HG03457 (cell line): Measurements from ENCODE around the gene FOSL2.
"Not testable (repeated sequence)": the region's sequence is repeated elsewhere in the genome, so short reads cannot be mapped to it uniquely, and the experiment has no call there.

Source experiments
- ATAC-seq: cut with Tn5 transposase; IDR thresholded peaks from one replicate; pipeline ENCODE4 v1.9.1; 2021; ENCODE audit warnings: moderate number of reproducible peaks; ENCODE audit not compliant: unreplicated experiment

Gene FOSL2

DNA sequence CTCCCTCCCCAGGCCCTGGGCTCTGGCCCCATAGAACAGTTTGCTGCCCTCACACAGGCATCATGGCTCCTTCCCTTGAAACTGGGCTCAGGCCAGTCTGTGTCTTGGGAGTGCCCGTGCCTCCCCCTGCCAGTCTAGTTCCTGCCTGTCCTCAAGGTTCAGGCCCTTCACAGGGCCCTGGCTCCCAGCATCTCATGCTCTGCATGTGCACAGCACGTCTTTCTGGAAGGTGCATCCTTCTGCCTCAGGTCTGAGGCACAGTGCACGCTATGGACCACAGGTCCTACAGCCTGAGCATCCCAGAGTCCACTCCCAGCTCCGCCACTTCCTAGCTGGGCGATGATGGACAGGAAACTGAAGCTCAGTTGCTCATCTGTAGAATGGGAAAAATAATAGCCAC, 35.6 kb upstream of the FOSL2 start:
- no peak for ATAC-seq

DNA sequence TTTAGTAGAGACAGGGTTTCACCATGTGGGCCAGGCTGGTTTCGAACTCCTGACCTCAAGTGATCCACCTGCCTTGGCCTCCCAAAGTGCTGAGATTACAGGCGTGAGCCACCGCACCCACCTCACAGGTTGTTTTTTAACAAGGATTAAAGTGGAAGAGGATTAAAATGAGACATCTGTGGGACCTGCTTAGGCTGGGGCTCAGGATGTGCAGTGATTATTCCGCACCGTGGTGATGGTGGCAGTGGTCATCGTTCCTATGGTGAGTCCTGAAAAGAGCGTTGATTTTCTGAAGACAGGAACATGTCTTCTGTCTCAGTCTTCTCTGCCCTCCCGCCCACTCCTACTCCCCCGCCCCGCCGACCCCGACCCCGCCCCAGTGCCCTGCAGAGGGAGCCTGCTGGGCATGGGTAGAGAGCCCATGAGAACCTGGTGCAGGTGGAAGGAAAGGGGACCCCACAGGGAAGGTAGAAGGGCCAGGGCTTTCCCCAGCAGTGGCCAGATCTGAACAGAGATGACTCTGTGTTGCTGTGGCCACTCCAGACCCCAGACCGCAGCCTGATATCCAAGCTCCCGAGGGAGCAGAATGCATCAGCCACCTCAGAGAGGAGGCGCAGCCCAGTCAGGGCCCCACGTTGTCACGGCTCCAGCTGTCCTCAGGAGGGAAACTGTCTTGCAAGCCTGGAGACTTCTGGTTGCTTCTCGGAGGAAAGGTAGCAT, 34.5 kb upstream of the FOSL2 start:
- ATAC-seq, result no peak

DNA sequence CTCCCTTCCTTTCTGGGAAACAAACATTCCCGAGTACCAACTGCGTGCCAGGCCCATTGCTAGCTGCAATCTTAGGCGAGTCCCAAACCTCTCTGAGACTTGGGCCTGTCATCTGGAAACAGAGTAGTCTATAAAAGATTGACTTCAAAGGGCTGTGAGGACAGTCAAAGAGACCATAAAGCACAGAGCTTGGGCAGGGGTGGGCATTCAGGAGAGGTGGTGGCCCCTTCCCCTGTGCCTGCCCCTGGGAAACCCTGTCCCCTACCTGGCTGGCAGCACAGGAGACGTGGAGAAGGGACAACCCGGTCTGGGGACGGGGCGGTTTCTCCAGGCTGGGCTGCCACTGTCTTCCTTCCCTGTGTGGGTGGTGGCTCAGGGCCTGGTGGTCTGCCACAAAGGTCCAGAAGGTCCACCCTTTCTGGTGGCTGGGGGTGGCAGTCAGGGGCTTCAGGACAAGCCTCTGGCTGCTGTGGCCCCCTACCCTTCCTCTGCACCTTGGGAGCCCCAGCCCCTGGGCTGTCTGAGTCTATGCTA, 33.9 kb upstream of the FOSL2 start:
- no peak for ATAC-seq

DNA sequence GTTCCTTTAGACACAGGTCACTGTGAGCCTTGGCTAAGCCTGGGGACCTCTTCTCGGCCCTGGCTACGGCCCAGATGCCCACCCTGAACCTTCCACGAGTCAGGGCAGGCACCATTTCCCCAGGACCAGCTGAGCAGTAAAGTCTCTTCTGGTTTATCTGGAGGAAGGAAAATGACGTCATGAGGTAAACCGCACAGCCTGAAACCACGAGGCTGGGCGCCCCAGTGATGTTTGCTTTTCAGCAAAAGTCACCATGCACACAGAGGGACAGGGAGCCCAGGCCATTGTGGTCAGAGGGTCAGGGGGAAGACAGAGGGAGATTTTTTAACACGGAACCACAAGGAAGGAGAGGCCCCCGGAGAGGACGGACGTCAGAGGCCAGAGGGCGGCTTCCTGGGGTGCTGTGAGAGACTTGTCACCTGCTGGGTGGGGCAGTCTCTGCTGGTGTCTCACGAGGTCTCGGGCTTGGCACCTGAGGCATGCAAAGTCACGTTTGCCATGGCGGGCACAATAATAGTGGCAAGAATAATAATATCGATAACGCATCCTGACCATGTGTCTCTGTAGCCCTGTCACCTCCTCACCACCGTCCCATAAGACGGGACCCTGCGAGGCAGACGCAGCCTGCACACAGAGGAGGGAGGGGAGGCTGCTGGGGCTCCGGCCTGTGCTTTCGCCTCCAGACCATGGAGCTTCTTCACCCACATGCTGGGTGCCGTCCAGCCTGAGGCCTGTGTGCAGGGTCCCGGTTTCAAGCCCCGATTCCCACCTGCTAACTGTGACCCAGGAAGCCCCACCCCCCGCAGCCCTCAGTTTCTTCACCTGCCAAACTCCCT, 33.2 kb upstream of the FOSL2 start:
- peak; percentile 63 for ATAC-seq

DNA sequence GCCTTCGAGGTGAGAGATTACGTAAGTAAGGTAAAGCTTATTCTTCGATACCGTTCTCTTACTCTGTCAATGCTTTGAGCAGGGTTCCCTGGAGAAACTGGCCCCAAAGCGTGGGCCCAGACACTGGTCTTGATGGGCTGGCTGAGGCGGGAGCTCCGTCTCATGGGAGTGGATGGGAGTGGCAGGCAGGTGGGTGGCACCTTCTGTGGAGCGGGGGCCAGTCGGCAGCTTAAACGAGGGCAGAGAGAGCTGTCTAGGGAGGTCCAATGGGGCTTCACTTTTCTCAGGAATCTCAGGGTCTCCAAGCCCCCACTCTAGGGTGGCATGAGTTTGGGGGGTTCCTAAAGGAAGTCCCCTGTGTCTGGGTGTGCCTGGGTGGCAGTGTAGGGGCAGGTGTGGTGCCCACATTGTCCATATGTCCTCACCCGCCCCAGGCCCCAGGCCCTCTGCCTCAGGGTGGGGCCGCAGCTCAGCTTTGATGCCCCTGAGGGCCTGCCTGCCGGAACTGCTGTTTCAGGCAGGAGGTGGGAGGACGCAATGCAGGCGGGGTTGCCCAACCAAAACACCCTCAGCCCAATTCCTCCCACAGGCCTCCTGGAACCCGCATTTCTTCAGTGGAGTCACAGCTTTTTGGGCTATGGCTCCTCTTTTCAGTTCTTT, 32.5 kb upstream of the FOSL2 start:
- ATAC-seq, result no peak

DNA sequence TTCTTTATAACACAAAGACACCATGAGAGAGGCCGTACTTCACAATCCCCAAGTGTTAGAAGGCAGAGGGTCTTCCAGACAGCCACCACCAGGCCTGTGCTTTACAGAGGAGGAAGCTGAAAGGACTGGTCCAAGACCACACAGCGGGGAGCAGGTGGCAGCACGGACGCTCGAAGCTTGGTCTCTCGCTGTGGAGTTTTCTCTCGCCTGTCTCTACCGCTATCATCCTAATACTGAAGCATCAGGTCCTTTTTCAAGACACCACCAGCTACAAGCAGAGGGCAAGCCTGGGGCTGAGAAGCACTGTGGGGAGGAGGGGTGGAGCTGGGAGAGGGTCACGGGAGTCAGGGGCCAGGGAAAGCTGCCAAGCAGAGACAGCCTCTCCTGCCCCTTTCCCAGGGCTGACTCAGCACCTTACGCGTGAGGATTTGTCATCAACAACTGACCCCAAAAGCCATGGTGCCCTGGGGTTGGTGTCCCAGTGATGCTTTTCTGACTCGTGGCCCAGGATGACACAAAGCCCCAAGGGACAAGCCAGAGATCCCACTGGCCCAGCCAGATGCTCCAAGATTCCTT, 31.9 kb upstream of the FOSL2 start:
- ATAC-seq, result no peak

DNA sequence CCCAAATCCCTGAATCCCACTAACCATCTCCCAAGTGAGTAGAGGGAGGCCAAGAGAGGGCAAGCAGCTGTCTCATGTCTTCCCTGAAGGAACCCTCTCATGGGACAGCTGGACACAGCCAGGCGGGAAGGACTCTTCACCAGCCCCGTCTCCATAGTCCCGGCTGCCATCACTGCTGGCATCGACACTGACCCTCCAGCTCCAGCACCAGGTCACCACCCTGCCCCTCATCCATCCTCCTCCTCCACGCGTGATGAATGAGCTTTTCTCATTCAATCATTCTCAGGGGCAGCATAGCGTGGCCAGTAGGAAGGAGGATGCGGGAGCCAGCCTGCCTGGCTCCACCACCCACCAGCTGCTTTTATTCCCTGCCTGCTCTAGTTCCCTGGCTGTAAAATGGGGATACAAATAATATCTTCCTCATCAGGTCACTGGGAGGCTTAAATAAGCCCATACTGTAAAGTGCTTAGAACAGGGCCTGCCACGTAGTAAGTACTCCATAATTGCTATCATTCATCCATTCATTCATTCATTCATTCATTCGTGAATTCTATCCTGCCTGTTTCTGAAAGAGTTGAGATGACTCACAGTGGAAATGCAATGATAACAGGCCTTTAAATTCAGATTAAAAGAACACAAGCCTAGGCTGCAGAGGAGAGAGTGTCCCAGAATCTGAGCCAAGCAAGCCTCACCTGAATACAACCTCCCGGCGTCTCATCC, 30.5 kb upstream of the FOSL2 start:
- ATAC-seq, result no peak

DNA sequence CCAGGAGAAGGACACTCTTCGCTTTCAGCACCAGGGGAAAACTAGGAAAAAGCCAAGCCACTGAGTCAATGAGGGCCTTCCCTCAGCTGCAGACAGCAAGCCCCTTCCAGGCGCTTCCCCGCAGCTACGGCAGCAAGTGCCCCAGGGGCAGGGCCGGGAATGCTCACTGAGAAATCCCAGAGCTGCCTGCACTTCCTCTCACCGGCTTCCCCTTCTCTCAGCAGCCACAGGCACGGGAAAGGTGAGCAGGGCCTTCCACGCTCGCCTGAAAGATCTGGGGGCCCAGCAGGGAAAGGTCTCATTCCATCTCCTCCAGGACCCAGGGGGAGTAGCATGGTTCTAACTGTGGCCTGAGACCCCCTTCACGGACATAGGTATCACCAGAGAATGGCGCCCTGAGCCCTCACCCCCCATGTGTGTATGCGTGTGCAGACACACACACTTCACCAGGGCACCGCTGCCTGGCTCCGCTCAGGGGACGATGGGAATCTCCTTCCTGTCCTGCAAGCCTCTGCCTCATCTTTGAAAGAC, 29.6 kb upstream of the FOSL2 start:
- no peak for ATAC-seq

DNA sequence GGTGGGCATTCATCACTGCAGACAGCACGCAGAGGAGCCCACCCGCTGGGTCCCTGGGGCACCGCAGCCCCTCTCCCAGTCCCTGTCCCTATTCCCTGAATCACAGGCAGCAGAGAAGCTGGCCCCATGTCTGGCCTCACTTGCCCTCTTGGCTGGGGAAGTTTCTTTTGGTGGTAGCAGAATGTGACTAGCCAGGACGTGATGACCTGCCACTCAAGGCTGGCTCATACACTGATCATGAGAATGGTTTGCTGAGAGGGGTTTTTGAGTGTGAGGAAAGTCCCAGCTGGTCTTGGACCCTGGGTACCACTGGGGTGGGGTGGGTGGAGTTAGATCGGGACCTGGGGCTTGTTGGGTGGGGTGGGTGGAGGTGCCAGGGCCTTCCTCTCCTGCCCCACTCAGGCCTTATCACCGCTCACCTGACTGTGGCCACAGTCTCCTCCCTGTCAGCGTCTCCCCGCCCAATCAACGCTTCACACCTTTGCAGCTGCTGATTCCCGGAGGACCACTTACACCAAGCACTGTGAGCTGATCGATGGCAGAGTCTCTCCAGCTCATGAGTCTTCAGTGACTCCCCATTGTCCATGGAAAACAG, 28.9 kb upstream of the FOSL2 start:
- no peak for ATAC-seq

DNA sequence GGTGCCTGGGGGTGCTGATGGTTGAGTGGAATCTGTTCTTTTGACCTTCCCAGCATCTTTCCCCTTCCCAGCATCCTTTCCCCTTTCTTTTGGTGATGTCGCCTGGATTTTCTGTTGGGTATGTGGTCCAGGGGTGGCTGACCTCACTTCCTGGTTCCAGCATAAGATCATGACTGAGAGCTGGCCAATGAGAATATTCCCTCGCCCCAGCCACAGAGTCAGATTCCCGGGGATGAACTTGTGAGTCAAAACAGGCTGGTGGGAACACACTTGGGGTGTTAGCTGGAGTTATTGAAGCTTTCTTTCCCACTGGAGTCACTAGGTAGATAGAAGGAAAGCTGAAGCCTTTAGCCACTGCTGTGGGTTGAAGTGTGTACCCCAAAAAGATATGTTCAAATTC, 28.0 kb upstream of the FOSL2 start:
- no peak for ATAC-seq

DNA sequence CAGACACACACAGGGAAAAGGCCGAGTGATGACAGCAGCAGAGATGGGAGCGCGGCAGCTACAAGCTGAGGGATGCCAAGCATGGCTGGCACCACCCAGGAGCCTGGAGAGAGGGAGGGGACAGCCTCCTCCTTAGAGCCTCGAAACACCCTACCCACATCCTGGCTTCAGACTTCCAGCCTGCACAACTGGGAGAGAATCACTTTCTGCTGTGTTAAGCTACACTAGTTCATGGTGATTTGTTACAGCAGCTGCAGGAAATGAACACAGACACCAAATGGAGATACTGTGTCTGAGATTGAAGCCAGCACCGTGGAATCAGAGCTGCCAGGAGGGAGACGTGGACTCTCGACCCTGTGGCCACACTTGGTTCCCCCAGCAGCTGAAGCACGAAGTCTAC, 27.5 kb upstream of the FOSL2 start:
- ATAC-seq, result no peak

DNA sequence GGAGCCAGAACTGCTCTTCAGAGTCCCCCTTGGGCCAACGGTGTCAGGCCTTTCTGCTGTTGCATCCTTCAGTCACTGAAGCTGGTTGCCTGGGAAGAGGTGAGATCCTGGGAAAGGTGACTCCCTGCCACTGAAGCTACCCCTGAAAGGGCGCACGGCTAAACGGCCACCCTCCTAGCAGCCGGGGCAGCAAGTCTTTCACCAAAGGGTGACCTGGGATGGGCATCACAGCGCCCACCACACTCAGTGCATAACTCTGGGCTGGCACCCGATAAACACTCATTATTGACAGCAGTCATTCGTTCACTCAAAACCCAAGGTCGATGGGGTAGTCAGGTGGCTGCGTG, 26.5 kb upstream of the FOSL2 start:
- no peak for ATAC-seq

DNA sequence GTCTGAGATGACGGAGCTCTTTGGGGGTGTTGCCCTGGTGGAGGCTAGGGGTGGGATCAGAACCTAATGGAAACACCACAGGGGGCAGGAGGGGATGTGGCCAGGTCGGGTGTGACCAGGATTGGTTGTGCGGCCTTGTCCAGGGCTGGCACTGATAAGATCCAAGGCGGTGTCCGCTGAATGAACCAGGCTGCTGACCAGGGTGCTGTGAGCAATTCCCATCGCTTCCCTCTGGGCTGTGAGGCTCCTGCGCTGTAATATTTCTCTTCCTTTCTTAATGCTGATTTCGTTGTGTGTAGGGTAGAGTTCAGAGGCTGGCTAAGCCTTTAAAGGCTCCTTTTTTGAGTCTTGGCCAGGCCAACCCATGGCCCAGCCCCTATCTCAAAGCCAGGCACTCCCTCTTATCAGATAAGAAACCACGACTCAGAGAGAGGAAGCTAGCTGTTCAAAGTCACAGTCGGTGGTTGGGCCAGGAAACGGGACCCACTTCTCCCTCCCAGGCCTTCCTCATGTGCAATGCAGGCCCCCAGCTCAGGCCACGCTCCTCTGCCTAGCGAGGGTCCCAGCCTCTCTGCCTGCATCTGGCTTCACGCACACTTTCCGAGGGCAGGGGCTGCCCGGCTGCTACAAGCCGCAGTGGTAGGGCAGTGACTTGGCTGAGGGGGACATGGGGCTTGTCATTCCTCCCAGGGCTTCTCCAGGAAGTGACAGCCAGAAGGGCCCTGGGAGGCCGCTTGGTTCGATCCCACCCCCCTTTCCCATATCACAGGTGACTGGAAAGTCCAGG, 26.0 kb upstream of the FOSL2 start:
- no peak for ATAC-seq

DNA sequence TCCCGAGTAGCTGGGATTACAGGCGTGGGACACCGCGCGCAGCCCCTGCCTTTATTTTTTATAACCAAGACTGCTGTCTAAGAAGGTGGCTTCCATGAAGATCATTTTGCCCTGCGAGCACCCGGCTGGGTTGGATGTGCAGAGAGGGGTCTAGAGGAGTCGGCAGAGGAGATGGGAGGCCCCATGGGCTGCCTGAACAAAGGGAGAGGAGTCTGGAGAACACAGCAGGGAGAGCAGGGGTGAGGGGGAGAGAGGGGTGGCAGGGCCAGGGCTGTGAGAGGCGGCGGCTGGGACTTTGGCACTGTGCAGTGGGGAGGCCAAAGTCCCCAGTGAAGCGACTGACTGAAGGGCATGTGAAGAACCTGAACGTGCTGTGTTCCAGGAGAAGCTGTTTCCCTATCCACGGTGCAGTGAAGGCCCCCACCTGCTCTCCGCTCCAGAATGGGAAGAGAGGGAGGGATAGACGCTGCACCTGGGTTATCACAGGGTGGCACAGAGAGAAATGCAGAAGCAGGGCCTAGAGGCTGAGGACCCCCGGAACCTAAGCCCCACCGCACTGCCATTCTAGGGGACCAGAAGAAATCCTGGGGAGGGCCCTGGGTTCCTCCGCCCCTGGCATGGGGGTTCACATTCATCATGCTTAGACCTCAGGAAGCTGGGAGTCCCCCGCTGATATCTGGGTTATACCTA, 24.8 kb upstream of the FOSL2 start:
- no peak for ATAC-seq

DNA sequence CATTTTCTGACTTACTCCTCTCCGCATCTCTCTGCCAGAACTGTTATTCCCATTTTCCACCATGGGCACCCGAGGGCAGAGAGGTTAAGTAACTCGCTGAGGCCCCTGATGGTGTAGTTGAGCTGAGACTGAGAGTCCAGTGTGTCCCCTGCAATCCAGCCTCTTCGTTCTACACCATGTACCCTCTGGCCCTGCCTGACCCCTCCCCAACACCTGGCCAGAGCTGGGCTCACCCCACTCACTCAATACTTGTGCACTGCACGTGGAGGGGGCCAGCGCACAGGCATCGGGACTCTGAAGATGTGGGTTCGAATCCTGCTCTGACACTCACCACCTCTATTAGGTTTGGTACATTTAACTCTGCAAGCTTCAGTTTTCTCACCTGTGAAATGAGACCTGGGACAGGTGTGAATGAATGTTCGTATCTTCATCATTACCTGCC, 24.3 kb upstream of the FOSL2 start:
- no peak for ATAC-seq

DNA sequence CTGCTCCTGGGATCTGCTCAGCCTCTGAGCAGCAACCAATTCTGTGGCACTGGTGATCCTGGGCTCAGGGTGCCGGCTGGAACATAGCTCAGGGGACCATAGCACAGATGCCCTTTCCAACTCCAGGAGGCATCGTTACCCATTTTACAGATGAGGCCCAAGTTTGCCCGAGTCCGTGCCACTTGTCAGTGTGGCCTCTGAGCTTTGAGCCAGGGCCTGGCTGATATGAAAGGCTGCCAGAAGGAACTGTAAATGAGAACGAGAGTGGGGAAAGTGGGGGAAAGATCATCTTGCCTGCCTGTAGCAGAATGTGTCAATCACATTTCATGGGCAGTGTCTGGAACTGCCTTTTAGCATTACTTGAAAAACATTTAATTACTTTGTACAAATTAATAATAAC, 23.3 kb upstream of the FOSL2 start:
- ATAC-seq, result no peak

DNA sequence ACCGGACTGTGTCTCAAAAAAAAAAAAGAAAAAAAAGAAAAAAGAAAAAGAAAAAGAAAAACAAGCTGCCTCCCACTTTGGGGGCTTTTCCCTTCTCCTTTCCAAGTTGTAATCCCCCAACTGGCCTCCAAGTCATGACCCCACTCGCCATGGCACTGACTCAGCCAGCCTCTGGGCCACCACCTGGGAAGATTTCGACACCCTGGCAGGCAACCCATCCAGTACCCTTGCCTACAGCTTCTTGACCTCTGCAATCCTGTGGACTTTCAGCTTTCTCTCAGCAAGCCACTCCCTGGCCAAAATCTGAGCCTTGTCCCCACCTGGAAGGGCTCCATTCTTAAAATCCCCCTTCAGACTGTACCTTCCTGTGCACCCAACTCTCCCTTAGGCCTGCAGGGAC, 22.3 kb upstream of the FOSL2 start:
- no peak for ATAC-seq

DNA sequence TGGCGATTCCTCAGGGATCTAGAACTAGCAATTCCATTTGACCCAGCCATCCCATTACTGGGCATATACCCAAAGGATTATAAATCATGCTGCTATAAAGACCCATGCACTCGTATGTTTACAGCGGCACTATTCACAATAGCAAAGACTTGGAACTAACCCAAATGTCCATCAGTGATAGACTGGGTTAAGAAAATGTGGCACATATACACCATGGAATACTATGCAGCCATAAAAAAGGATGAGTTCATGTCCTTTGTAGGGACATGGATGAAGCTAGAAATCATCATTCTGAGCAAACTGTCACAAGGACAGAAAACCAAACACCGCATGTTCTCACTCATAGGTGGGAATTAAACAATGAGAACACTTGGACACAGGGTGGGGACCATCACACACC, 20.9 kb upstream of the FOSL2 start:
- ATAC-seq, result not testable (repeated sequence)

DNA sequence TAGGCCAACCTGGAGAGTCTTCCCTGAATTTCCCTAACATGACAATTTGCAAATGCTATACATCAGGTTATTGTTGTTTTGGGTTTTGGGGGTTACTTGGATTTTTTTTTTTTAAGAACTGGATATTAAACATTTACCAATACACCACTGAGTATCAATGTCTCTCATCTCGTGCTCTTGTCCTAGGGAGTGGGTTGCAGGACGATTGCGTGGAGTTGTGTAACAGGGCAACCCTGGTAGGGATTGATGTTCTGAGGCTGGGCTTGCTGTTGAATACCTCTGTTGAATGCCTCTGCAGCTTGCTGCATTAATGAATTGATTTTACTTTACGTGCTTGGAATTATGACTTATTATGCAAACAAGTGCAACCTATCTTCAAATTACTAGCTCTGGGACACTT, 18.8 kb upstream of the FOSL2 start:
- ATAC-seq, result no peak
